GM23338 (cell line): ENCODE measurements around the gene STK32C.

ENCODE experiments used
- CREB1 ChIP-seq: fragments of 250-450 bp; sonication (Bioruptor Pico); IDR thresholded peaks from 2 replicates; pipeline ENCODE4 v1.5.0; 2020; ENCODE audit warnings: low read depth, mild to moderate bottlenecking, moderate library complexity
- EZH2 ChIP-seq: fragments of 200-600 bp; sonication (generic); IDR thresholded peaks from one replicate; pipeline ENCODE4 v1.8.0; 2017; ENCODE audit warnings: antibody characterized with exemption, mild to moderate bottlenecking, low read depth; ENCODE audit not compliant: unreplicated experiment
- POLR2AphosphoS5 ChIP-seq: IDR thresholded peaks from 2 replicates; pipeline ENCODE4 v1.6.1; 2016; ENCODE audit warnings: antibody characterized with exemption, low read depth
- STAT1 ChIP-seq: IDR thresholded peaks from one replicate; pipeline ENCODE4 v1.6.1; 2016; ENCODE audit warnings: antibody characterized with exemption; ENCODE audit not compliant: unreplicated experiment
- TF ChIP-seq, protein P1 (sequence below), 2 experiments: fragments of 200-600 bp in 1 of 2; sonication (generic) in 1 of 2; conservative IDR thresholded peaks; 2 replicates each; pipeline versions ENCODE4 v1.5.1 to v1.6.1; 2016 to 2017; ENCODE audit warnings: antibody characterized with exemption in 2 of 2, low read depth in 2 of 2, mild to moderate bottlenecking in 2 of 2, moderate library complexity in 1 of 2
- TF ChIP-seq, protein P2 (sequence below): IDR thresholded peaks from one replicate; pipeline ENCODE4 v1.6.1; 2018; ENCODE audit warnings: antibody characterized with exemption; ENCODE audit not compliant: unreplicated experiment
- TF ChIP-seq, protein P3 (sequence below): IDR thresholded peaks from 2 replicates; pipeline ENCODE4 v1.6.1; 2016; ENCODE audit warnings: antibody characterized with exemption

DNA sequence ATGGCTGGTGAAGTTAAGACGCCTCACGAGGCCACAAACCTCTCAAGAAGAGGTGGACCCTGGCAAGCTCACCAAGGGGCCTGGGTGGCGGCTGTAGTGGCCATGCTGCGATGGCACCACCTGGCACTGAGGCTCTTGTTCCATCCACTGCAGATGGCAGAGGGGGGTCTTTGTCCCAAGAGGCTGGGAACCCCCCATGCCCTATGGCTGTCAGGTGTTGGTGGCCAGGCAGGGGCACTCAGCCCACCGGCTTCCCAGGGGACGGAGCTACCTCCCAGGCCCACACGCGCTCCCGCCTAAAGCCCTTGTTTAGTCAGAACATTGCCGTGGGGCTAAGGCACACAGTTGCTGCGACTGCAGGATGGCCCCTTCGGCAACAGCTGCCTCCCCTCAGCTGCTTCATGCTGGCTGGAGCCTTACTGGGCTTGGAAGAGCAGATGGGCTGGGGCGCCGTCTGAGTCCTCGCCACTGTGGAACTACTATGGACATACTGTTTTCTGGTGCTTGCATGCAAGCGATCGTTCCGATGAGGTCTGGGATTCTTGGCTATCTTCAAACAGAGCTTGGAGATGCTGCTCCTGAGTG, 74.2 kb downstream of the STK32C start:
- TF ChIP-seq EZH2 (no peak), POLR2AphosphoS5 (no peak), CREB1 (no peak), STAT1 (no peak)
- TF ChIP-seq, protein P1, sequence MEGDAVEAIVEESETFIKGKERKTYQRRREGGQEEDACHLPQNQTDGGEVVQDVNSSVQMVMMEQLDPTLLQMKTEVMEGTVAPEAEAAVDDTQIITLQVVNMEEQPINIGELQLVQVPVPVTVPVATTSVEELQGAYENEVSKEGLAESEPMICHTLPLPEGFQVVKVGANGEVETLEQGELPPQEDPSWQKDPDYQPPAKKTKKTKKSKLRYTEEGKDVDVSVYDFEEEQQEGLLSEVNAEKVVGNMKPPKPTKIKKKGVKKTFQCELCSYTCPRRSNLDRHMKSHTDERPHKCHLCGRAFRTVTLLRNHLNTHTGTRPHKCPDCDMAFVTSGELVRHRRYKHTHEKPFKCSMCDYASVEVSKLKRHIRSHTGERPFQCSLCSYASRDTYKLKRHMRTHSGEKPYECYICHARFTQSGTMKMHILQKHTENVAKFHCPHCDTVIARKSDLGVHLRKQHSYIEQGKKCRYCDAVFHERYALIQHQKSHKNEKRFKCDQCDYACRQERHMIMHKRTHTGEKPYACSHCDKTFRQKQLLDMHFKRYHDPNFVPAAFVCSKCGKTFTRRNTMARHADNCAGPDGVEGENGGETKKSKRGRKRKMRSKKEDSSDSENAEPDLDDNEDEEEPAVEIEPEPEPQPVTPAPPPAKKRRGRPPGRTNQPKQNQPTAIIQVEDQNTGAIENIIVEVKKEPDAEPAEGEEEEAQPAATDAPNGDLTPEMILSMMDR (conservative IDR thresholded peaks at IDR 0.05; ENCODE audit: low read depth in 2 of 2) = no peak
- TF ChIP-seq, protein P2, sequence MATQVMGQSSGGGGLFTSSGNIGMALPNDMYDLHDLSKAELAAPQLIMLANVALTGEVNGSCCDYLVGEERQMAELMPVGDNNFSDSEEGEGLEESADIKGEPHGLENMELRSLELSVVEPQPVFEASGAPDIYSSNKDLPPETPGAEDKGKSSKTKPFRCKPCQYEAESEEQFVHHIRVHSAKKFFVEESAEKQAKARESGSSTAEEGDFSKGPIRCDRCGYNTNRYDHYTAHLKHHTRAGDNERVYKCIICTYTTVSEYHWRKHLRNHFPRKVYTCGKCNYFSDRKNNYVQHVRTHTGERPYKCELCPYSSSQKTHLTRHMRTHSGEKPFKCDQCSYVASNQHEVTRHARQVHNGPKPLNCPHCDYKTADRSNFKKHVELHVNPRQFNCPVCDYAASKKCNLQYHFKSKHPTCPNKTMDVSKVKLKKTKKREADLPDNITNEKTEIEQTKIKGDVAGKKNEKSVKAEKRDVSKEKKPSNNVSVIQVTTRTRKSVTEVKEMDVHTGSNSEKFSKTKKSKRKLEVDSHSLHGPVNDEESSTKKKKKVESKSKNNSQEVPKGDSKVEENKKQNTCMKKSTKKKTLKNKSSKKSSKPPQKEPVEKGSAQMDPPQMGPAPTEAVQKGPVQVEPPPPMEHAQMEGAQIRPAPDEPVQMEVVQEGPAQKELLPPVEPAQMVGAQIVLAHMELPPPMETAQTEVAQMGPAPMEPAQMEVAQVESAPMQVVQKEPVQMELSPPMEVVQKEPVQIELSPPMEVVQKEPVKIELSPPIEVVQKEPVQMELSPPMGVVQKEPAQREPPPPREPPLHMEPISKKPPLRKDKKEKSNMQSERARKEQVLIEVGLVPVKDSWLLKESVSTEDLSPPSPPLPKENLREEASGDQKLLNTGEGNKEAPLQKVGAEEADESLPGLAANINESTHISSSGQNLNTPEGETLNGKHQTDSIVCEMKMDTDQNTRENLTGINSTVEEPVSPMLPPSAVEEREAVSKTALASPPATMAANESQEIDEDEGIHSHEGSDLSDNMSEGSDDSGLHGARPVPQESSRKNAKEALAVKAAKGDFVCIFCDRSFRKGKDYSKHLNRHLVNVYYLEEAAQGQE = no peak
- TF ChIP-seq, protein P3, sequence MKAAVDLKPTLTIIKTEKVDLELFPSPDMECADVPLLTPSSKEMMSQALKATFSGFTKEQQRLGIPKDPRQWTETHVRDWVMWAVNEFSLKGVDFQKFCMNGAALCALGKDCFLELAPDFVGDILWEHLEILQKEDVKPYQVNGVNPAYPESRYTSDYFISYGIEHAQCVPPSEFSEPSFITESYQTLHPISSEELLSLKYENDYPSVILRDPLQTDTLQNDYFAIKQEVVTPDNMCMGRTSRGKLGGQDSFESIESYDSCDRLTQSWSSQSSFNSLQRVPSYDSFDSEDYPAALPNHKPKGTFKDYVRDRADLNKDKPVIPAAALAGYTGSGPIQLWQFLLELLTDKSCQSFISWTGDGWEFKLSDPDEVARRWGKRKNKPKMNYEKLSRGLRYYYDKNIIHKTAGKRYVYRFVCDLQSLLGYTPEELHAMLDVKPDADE = no peak
